Activated naive CD4-positive, alpha-beta T cell treated with Interleukin-2 at 50 U/mL for 16 hours (primary cell): ENCODE results near the gene ADGB.
"Not testable (repeated sequence)": the region's sequence is repeated elsewhere in the genome, so short reads cannot be mapped to it uniquely, and the experiment has no call there.

Experiments
- DNase-seq: peaks from one replicate; pipeline ENCODE4 v3.0.0-alpha.2; 2020

Gene ADGB

GRCh38 chr6:146770275-146770964 is 171.6 kb downstream of the ADGB start:
- no peak for DNase-seq

DNA sequence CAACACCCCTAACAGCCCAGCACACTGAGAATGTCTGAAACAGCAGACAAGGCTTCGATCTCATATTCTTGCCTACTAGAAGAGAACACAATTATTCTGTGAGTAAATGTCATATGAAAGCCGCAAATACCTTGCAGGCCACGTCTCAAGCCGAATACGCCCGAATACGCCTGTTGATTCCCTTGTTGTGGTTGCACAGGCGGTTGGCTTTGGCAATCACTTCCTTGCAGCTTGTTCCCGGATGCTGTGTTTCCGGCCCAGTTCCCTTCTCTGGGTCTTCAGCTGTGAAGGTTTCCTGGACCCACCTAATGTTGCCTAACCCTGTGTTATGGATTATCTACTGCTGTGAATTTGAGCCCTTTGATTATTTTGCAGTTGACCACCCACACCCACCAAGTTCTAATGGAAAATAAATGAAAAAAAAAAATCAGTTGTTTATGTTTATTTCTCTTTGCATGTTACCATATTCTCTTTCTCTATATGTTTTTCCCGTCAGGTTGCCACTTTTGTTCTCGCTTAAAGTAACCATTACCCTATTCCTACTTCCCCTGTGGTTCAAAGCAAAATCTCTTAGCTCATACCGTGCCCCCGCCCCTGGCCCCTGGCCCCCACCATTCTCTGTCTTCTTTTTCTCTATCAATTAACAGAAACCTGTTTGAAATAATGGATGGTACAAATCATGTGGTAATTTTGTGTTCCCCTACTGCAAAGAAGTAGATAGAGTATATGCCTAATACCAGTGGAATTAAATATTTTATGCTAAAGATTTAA is 172.4 kb downstream of the ADGB start:
- peak; percentile 22 for DNase-seq

DNA sequence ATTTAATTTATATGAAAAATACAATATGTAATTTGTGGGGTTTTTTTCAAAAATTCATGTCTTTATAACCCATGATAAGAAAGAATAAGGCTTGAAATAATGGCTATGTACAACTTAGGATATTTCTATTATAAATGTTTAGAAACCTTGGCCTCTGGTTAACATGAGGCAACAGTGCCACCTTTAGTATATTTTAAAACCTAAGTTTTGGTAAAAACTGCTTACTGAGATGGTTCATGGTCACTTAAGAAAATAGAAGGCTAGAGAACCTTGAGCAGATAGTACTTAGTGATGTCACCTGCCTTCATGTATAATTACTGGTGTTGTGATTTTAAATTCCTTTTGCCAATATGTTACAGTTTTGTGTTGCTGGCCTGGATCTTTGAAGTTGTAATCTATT is 176.4 kb downstream of the ADGB start:
- no peak for DNase-seq

- DNase-seq = no peak
Measured at GRCh38 chr6:146781836-146782235, 183.1 kb downstream of the ADGB start.

GRCh38 chr6:146785001-146785585 is 186.3 kb downstream of the ADGB start:
- no peak for DNase-seq

DNA sequence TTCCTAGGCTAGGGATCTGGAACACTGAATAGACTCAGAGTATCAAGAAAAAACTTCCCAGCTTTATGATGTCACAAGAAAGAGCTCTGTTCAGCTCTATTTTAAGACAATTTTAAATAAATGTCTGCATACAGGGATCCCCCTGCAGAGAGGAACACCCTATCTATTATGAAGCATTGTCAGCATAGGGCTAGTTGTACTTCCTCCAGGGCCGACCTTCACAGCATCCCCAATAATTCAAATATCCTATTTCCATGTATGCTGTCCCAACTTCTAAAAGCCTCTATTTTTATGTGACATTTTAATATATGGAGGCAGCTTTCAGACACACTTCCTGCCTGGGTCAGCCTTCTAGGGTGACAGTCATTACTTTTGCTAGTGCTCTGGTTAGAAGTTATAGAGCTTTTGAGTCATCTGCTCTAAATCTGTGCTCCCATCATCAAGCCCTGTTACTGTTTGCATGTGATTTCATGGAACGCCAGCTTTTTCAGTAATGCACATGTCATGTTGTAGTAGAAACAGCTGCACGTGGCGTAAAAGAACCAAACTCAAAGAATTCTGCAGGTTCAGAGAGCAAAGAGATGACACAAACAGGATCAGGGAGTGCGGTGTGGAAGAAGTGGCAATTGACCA is 189.2 kb downstream of the ADGB start:
- DNase-seq = no peak

DNA sequence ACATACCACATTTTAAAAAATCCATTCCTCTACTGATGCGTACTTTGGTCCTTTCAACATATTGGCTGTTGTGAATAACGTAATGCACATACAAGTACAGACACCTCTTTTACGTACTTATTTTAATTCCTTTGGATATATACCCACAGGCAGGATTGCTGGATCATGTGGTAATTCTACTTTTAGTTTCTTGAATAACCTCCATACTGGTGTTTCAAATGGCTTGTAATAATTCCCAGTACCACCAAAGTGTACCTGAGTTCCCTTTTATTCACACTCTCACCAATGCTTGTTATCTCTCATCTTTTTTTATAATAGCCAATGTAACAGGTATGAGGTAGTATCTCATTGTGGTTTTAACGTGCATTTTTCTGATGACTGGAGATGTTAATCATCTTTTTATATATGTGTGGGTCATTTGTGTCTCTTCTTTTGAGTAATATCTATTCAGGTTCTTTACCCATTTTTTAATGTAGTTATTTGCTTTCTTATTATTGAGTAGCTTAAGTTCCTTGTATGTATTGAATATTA is 191.9 kb downstream of the ADGB start:
- no peak for DNase-seq

DNA sequence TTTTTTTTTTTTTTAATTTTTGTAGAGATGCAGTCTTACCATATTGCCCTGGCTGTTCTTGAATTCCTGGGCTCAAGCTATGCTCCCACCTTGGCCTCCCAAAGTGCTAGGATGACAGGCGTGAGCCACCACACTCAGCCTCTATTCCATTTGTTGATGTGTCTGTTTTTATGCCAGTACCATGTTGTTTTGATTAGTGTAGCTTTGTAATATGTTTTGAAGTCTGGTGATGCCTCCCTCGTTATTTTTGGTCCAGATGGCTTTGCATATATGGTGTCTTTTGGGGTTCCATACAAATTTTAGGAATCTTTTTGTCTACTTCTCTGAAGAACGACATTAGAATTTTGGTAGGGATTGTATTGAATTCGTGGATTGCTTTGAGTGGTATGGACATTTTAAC is 193.2 kb downstream of the ADGB start:
- no peak for DNase-seq

- DNase-seq = not testable (repeated sequence)
Measured at GRCh38 chr6:146793218-146793617, 194.4 kb downstream of the ADGB start.

- no peak for DNase-seq
Measured at GRCh38 chr6:146795479-146796133, 196.8 kb downstream of the ADGB start.

DNA sequence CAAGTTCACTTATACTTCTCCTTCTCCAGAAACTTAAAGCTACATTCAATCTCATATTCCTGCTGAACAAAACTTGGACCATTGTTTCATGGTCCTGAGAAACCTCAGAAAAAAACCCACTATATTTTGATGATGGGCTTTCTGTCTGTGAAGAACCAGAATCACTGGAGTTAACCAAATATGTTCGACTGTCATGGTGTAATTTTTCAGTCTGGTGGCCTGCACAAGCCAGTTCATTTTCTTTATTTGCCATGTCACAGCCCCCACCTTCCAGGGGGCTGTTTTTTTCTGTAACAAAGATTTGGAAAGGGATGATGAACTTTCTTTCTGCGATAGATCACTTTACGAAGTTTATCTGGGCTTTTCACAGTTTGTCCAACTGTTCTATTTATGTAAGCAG is 204.4 kb downstream of the ADGB start:
- not testable (repeated sequence) for DNase-seq

DNA sequence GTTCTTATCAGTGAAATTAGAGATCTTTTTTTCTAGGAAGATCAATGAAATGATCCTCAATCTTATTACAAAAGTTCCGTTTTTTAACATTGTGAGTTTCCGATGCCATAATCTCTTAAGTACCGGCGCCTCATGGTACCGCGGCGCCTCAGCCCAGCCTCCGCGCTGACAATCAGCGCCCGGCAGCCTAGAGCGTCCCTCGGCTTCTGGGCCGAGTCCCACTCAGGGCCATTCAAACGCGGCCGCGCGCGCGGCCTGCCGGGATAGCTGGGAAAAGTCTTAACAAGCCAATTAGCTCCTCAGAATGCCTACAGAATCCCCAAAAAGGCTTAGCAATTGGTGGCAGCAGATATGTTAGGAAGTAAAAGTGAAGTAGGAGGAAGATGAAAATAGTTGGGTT is 204.8 kb downstream of the ADGB start:
- no peak for DNase-seq

GRCh38 chr6:146805546-146806325 is 207.0 kb downstream of the ADGB start:
- DNase-seq = no peak

- DNase-seq = not testable (repeated sequence)
Measured at GRCh38 chr6:146809014-146809413, 210.2 kb downstream of the ADGB start.

DNA sequence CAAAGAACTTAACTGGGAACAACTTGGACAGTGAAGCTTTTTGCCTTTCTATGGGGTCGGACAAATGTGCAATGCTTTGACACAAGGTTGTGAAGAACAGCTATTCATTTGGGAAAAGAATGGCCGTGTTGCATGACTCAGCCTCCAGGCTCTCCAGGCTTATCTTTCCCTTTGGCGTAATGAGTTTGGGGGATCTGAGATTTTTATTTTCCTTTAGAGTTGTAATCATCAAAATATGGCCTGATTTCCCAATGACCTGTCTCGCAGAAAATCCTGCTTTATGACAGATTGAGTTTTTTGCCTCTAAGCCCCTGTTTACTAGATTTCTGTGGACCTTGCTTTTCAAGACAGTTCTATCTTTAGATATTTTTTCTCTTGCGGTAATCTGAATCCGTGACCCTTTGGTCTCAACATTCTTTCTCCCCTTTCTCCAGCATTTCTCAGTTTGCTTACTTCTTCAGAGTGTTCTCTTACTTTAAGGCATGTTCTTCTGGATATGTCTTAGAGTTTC is 214.1 kb downstream of the ADGB start:
- DNase-seq = not testable (repeated sequence)

DNA sequence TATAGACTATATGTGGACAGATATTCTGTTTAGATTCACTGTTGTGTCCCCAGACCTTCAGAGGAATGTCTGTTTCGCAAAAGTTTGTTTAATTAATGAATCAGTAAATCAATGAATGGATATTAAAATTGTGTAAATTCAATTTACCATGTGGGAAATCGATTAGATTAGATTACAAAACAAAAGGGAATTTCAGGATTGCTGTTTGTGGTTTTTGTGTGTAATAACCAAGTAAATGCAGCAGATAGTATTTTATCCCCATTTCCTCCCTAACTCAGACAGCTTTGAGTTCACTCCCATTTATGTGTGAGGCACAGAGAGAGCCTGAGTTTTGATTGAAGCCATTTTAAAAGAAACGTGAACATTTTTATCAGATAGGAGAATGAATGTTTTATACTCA is 214.8 kb downstream of the ADGB start:
- no peak for DNase-seq

- no peak for DNase-seq
Measured at GRCh38 chr6:146814148-146814750, 215.5 kb downstream of the ADGB start.

GRCh38 chr6:146815511-146816462 is 217.0 kb downstream of the ADGB start:
- not testable (repeated sequence) for DNase-seq

DNA sequence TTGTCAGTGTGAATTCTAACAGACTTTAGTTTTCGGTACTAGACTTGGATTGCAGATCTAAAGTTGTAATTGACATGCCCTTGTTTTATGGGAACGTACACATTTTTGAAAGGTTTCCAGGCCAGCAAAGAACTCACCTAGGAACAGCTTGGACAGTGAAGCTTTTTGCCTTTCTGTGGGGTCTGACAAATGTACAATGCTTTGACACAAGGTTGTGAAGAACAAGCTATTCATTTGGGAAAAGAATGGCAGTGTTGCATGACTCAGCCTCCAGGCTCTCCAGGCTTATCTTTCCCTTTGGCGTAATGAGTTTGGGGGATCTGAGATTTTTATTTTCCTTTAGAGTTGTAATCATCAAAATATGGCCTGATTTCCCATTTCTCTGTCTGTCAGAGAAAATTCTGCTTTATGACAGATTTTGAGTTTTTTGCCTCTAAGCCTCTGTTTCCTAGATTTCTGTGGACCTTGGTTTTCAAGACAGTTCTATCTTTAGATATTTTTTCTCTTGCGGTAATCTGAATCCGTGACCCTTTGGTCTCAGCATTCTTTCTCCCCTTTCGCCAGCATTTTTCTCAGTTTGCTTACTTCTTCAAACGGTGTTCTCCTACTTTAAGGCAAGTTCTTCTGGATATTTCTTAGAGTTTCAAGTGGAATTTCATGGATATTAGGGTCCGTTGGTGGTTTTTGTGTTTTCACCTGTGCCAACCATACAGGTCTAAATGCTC is 221.0 kb downstream of the ADGB start:
- no peak for DNase-seq
